Lower leg skin (tissue), 4 donors: ENCODE results near the gene PGP. TPM values are rescaled to one million over a fixed set of nuclear protein-coding genes. Genes with fewer than 3 reads are reported as not detected.
"Not testable (repeated sequence)": the region's sequence is repeated elsewhere in the genome, so short reads cannot be mapped to it uniquely, and the experiment has no call there.

Experiments used
- DNase-seq, 2 donors: peaks; one replicate each; pipeline ENCODE4 v3.0.0-alpha.2; 2019; ENCODE audit warnings: low spot score in 2 of 2
- H3K4me3 ChIP-seq: fragments of 200-600 bp; sonication (generic); 2 replicates; pipeline ENCODE4 v1.5.1; 2017; ENCODE audit warnings: mild to moderate bottlenecking, low read depth; ENCODE audit not compliant: poor library complexity, severe bottlenecking
- POLR2A ChIP-seq, 2 donors: fragments of 450-650 bp; IDR thresholded peaks; one replicate each; pipeline ENCODE4 v1.6.1; 2016 to 2017; ENCODE audit warnings: antibody characterized with exemption in 2 of 2, mild to moderate bottlenecking in 1 of 2, moderate library complexity in 1 of 2
- WGBS, 2 donors: methylation state at CpG; one replicate each; pipeline ENCODE4 v1.1.5; 2018; 5-methylcytosine and 5-hydroxymethylcytosine counted together
- intact Hi-C: fragments of 100-400 bp; cut with DNase I; formaldehyde crosslinking; loops from one replicate; pipeline ENCODE4 v1.15.0; 2023; ENCODE audit warnings: low total_unique reads
- total RNA-seq, 4 donors: library from RNA; depleted of rRNA; stranded (reverse); fragments of >200 nt; gene quantifications; one replicate each; pipeline ENCODE4 v1.1.0, GENCODE V29; 2016
- TF ChIP-seq, protein P1 (sequence below), 3 donors: fragments of 450-650 bp; IDR thresholded peaks; one replicate each; pipeline ENCODE4 v1.5.1; 2016; ENCODE audit warnings: antibody characterized with exemption in 3 of 3, mild to moderate bottlenecking in 3 of 3, moderate library complexity in 2 of 3

Gene PGP
- total RNA-seq, 4 donors from 2014 or later, result 9.6 to 19.4 (median 12.8) TPM

DNA sequence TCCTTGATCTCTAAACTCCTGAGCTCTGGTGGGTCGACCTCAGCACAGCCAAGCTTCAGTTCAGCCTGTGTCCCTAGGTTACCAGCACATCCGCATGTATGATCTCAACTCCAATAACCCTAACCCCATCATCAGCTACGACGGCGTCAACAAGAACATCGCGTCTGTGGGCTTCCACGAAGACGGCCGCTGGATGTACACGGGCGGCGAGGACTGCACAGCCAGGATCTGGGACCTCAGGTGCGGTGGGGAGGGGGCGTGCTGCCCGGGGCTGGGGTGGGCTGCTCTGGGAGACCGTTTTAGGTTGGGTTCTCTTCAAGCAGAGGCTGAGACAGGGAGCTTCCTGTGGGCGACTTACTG, 8.2 kb downstream of the PGP start:
- intact Hi-C loops, result no loop called here
- WGBS, 2 donors, result 80 to 85% methylated on average over 18 of the region's 18 CpGs
- no peak for TF ChIP-seq POLR2A (IDR thresholded peaks at IDR 0.05)
- TF ChIP-seq, protein P1, sequence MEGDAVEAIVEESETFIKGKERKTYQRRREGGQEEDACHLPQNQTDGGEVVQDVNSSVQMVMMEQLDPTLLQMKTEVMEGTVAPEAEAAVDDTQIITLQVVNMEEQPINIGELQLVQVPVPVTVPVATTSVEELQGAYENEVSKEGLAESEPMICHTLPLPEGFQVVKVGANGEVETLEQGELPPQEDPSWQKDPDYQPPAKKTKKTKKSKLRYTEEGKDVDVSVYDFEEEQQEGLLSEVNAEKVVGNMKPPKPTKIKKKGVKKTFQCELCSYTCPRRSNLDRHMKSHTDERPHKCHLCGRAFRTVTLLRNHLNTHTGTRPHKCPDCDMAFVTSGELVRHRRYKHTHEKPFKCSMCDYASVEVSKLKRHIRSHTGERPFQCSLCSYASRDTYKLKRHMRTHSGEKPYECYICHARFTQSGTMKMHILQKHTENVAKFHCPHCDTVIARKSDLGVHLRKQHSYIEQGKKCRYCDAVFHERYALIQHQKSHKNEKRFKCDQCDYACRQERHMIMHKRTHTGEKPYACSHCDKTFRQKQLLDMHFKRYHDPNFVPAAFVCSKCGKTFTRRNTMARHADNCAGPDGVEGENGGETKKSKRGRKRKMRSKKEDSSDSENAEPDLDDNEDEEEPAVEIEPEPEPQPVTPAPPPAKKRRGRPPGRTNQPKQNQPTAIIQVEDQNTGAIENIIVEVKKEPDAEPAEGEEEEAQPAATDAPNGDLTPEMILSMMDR (IDR thresholded peaks at IDR 0.05), result no peak
- no peak for DNase-seq
- no peak overlapping the region for H3K4me3 ChIP-seq

DNA sequence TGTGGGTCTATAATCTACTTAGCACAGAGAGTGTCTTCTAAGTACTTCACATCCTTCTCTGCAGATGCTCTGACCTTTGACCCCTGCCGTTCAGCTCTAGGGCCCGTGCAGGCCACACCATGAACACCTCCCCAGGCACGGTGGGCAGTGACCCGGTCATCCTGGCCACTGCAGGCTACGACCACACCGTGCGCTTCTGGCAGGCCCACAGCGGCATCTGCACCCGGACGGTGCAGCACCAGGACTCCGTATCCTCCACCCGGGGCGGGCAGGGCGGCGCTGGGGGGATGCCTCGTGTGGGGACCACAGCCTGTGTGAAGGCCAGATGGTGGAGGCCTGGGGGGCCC, 8.7 kb downstream of the PGP start:
- TF ChIP-seq, protein P1 (IDR thresholded peaks at IDR 0.05), result no peak
- TF ChIP-seq POLR2A (IDR thresholded peaks at IDR 0.05), result no peak
- H3K4me3 ChIP-seq, result peak overlapping the region; percentile 49
- intact Hi-C loops, result no loop called here
- no peak for DNase-seq
- WGBS, 2 donors, result 4 to 10% methylated on average over 12 to 16 of the region's 16 CpGs

DNA sequence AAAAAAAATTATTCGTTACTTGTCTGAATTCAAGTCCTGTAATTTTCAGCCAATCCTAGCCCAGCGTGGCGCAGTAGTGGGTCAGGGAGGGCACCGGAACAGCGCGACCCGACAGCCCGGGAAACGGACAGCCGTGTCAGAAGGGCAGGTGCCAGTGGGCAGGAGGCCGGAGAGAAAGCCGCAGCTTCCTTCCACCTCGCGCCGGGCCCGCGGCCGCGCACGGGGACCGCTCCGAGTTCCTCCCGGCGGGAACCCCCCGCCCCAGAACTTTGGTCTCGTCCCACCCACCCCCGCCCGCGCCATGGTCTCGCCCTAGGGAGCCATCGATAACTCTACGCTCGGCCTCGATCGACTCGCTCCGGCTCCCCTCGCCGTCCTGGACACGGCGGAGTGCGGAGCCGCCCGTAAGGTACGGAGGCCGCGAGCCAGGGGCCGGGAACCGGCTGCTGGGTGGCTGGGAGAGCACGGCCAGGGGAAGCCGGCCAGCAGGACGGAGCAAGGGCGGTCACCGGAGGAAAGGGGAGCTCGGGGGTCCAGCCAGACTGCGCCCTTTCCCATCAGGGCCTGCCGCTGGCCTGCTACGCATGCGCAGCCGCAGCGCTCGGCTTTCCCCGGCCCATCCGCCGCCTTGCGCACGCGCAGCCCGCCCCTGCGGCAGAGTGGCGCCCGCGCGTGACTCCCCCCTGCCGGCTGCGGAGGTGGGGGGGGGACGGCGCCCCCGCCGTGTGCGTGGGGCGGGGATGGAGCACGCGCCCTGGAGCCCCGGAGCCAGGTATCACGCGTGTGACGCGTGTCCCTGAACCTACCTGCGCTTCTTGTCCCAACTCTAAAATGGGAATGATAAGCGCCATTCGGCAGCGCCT, 9.3 kb downstream of the PGP start, which contains the start of gene MLST8:
Gene MLST8, plus strand, starts transcription at position 351 of the 863 bp plus-strand sequence. CDS start 632 bp downstream, outside the sequence.
- 0% methylated on average over 27 to 55 of the region's 93 CpGs for WGBS, 2 donors
- intact Hi-C loops, result no loop called here
- peak within 1 kb of the TSS; percentile 49 for H3K4me3 ChIP-seq
- peak; percentile 62 to 96 for DNase-seq
- TF ChIP-seq POLR2A (IDR thresholded peaks at IDR 0.05), result peak in 1 of 2 donors; percentile 34
- TF ChIP-seq, protein P1 (IDR thresholded peaks at IDR 0.05), result no peak

DNA sequence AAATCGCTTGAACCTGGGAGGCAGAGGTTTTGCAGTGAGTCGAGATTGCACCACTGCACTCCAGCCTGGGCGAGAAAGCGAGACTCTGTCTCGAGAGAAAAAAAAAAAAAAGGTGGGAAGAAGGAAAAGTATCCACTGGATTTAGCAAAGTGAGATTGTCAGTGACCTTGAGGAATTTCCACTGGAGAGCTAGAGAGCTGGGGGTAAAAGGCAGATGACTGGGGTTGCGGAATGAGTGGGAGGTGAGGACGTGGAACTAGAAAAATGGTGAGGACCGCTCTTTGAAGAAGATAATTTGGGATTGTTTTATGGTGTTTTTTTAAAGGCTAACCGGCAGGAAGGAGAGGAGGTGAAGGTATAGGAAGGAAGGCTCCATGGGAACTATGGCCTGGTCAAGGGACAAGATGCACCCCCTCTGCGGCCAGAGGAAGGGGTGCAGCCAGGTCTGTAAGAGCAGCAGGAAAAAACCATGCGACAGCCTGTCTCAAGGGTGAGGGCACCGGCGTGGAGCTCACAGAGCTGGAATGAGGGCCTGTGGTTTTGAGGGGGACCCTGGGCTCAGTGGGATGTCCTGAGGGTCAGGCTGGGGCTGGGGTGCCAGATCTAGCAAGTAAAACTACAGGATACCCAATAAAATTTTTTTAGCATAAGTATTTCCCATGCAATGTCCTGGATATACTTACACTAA, 10.1 kb downstream of the PGP start:
- DNase-seq, result no peak
- intact Hi-C loops, result no loop called here
- TF ChIP-seq, protein P1 (IDR thresholded peaks at IDR 0.05), result no peak
- TF ChIP-seq POLR2A (IDR thresholded peaks at IDR 0.05), result no peak
- no peak overlapping the region for H3K4me3 ChIP-seq
- WGBS, 2 donors, result 82 to 83% methylated on average over 13 of the region's 13 CpGs

DNA sequence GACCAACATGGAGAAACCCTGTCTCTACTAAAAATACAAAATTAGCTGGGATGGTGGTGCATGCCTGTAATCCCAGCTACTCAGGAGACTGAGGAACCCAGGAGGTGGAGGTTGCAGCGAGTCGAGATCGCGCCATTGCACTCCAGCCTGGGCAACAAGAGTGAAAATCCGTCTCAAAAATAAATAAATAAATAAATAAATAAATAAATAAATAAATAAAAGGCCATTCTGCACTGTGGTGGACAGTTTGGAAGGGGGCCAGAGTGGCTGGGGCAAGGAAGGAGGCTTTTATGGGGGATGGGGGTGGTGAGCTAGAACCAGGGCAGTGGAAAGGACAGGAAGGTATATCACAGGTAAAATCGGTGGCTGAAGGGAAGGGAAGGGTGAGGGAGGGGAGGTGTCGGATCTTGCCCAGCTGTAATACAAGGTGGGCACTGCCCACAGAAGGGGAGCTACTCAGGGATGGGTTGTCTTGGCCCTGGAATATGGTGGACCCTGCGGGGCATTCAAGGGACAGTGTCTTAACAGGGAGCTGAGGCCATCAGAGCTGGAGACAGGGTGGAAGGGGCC, 11.4 kb downstream of the PGP start:
- DNase-seq, intact Hi-C loops, H3K4me3 ChIP-seq: not testable (repeated sequence)
- 94% methylated on average over 8 of the region's 8 CpGs for WGBS, 2 donors

DNA sequence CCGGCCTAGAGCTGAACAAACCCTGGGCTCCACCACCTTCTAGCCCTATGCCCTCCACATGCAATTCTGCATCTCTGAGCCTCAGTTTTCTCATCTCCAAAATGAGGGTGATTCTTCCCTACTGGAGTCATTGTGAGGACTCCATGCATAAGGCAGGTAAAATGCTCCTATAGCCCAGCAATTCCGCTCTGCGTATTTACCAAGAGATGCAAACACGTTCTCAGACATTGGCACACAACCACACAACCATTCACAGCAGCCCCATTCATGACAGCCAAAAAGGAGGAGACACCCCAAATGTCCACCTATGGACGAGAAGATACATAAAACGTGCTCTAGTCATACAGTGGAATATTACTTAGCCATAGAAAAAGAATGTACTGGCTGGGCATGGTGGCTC, 14.3 kb downstream of the PGP start:
- WGBS, 2 donors, result 90 to 91% methylated on average over 6 of the region's 6 CpGs
- DNase-seq, result no peak
- intact Hi-C loops, result no loop called here
- H3K4me3 ChIP-seq, result no peak overlapping the region
- TF ChIP-seq, protein P1 (IDR thresholded peaks at IDR 0.05), result no peak
- no peak for TF ChIP-seq POLR2A (IDR thresholded peaks at IDR 0.05)
